ACC112 (cell line): ENCODE results near the gene TMEM109.

Experiments used
- H2AFZ ChIP-seq: fragments of 200-600 bp; sonication (generic); one replicate; pipeline ENCODE4 v1.6.0; 2017; ENCODE audit warnings: antibody characterized with exemption, low read length; ENCODE audit not compliant: unreplicated experiment
- H3K27ac ChIP-seq: fragments of 200-600 bp; sonication (generic); 2 replicates; pipeline ENCODE4 v1.5.1; 2014; ENCODE audit warnings: low read depth, mild to moderate bottlenecking, antibody characterized with exemption, low read length, moderate library complexity
- H3K27me3 ChIP-seq: fragments of 200-600 bp; sonication (generic); 2 replicates; pipeline ENCODE4 v1.6.1; 2014; ENCODE audit warnings: mild to moderate bottlenecking, antibody characterized with exemption, low read length, moderate library complexity, mixed read lengths; ENCODE audit not compliant: insufficient read depth
- H3K36me3 ChIP-seq: fragments of 200-600 bp; sonication (generic); 2 replicates; pipeline ENCODE4 v1.6.1; 2016; ENCODE audit warnings: mild to moderate bottlenecking, antibody characterized with exemption, low read length, moderate library complexity, mixed read lengths; ENCODE audit not compliant: insufficient read depth
- H3K4me1 ChIP-seq: fragments of 200-600 bp; sonication (generic); one replicate; pipeline ENCODE4 v1.6.1; 2016; ENCODE audit warnings: low read length, mixed read lengths; ENCODE audit not compliant: insufficient read depth, unreplicated experiment, control insufficient read depth
- H3K4me3 ChIP-seq: fragments of 200-600 bp; sonication (generic); 2 replicates; pipeline ENCODE4 v1.5.1; 2014; ENCODE audit warnings: mild to moderate bottlenecking, low read depth, low read length
- H3K79me2 ChIP-seq: fragments of 200-600 bp; sonication (generic); one replicate; pipeline ENCODE4 v1.6.0; 2016; ENCODE audit warnings: low read length; ENCODE audit not compliant: control insufficient read depth, unreplicated experiment, insufficient read depth

TMEM109 gene

DNA sequence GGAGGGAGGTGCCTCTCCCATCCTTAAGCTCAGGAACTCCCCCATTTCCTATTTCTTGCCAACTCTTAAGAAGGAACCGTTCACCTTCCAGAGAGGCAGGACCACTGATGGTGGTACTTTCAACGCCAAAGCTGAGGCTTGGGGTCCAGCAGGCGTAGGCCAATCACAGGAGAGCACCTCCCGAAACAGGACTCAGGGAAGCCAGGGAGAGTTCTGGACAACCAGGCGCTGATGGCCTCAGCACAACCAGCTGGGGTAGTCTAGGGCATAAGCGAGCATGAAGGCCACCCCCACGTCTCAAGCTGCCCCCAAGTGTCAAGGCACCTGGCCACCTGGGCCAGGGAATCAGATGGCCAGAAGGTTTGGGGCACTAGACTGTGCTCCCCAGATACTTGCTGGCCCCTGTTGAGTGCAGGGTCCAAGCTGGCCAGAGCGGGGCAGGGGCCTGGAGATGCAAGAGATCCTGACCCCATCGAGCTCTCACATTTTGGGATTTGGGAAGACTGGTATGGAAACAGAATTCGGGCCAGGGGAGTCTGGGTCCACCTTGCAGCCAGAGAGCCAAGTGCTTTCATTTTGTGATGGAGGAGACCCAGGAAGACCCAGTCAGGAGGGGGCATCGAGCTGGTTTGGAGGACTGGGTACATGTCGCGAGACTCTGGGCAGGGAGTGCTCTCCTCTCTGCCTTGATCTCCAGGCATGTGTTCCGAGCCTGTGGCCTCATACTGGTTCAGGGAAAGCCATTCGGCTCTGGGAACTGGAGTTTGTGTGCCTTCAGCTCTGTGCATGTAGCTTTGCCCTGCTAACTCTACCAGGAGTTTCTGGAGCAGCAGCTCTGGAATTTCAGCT, 58.4 kb downstream of the TMEM109 start:
- Histone ChIP-seq H3K36me3 (no peaks in the 10 kb centered on the region), H3K27ac (no peak overlapping the region), H3K4me1 (no peaks in the 10 kb centered on the region), H3K27me3 (peaks cover 11% of the 10 kb centered on the region; the same call in 1 of the 2 replicates), H3K4me3 (no peak overlapping the region), H2AFZ (no peak overlapping the region), H3K79me2 (no peaks in the 10 kb centered on the region)
